Measurements from ENCODE around the gene DHRSX.

DHRSX gene

DNA sequence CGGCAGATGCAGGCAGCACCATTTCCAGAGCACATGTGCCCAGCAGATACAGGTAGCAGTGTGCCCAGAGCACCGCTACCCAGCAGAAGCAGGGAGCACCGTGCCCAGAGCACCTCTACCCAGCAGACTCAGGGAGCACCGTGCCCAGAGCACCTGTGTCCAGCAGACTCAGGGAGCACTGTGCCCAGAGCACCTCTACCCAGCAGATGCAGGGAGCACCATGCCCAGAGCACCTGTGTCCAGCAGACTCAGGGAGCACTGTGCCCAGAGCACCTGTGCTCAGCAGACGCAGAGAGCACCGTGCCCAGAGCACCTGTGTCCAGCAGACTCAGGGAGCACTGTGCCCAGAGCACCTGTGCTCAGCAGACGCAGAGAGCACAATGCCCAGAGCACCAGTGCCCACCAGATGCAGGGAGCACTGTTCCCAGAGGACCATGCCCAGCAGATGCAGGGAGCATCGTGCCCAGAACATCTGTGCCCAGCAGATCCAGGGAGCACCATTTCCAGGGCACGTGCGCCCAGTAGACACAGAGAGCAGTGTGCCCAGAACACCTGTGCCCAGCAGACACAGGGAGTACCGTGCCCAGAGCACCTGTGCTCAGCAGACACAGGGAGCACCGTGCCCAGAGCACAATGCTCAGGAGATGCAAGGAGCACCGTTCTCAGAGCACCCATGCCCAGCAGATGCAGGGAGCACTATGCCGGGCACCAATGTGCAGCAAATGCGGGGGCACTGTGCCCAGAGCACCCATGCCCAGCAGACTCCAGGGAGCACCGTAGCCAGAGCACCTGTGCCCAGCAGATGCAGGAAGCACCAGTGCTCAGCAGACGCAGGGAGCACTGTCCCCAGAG, 236.4 kb downstream of the DHRSX start:
- TF ChIP-seq CTCF (IDR thresholded peaks at IDR 0.05; ENCODE audit: insufficient read depth, low read length, missing control alignments), result no peak
- ChIA-PET CTCF (no interaction called here), POLR2A (no interaction called here)
- no peak overlapping the region for H3K4me3 ChIP-seq (ENCODE audit: low read depth, low read length)
- no peak for DNase-seq (ENCODE audit: low read depth, low spot score)

GRCh38 chrX:2263203-2263602, 237.6 kb downstream of the DHRSX start:
- DNase-seq (ENCODE audit: low read depth, low spot score), result no peak
- POLR2A ChIA-PET, result no interaction called here
- no peak for TF ChIP-seq CTCF (IDR thresholded peaks at IDR 0.05; ENCODE audit: insufficient read depth, low read length, missing control alignments)
- CTCF ChIA-PET, result no interaction called here
- no peak overlapping the region for H3K4me3 ChIP-seq (ENCODE audit: low read depth, low read length)

GRCh38 chrX:2262668-2263055, 238.1 kb downstream of the DHRSX start:
- CTCF ChIA-PET, result no interaction called here
- TF ChIP-seq CTCF (IDR thresholded peaks at IDR 0.05; ENCODE audit: insufficient read depth, low read length, missing control alignments), result no peak

DNA sequence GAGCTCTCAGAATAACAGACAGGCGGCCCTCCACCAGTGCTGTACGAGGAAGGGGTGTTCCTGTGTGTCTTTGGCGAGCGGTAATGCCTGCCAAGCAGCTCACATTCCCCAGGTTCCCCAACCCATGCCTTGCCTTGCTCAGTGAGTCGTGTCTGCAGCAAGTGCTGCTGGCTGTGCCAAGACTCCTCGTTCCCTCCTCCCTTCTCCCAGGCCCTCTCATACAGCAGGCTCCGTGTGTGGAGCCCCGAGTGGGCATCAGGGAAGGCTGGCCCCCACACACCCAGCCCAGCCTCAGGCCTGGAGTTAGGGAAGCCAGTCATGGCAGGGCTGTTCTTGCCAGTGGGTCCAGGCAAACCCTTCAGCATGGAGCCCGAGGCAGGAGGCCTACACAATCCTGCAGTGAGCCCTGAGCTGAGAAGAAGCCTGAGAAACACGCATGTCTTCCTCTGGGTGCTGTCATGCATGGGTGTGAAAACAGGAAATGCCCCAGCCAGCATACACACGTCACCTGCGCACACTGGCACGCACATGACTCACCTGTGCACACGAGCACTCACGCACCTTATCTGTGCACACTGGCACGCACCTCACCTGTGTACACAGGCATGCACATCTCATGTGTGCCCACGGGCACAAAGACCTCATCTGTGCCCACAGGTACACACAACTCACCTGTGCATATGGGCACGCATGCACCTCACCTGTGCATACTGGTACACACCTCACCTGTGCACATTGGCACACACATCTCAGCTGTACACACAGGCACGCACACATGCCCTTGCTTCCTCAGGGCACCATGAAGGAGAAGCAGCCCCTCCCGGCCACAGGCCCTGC, 238.7 kb downstream of the DHRSX start:
- POLR2A ChIA-PET, result no interaction called here
- TF ChIP-seq CTCF (IDR thresholded peaks at IDR 0.05; ENCODE audit: insufficient read depth, low read length, missing control alignments), result no peak
- DNase-seq (ENCODE audit: low read depth, low spot score), result no peak
- CTCF ChIA-PET, result no interaction called here
- H3K4me3 ChIP-seq (ENCODE audit: low read depth, low read length), result no peak overlapping the region

More at GRCh38 chrX:2262668-2263055, 238.1 kb downstream of the DHRSX start:
- POLR2A ChIA-PET, result no interaction called here
- no peak overlapping the region for H3K4me3 ChIP-seq (ENCODE audit: low read depth, low read length)
- DNase-seq (ENCODE audit: low read depth, low spot score), result no peak

- no peak for DNase-seq (ENCODE audit: low read depth, low spot score)
- POLR2A ChIA-PET, result no interaction called here
- CTCF ChIA-PET, result no interaction called here
- no peak for TF ChIP-seq CTCF (IDR thresholded peaks at IDR 0.05; ENCODE audit: insufficient read depth, low read length, missing control alignments)
- H3K4me3 ChIP-seq (ENCODE audit: low read depth, low read length), result no peak overlapping the region
Observed at GRCh38 chrX:2252331-2253065, 248.3 kb downstream of the DHRSX start.

DNA sequence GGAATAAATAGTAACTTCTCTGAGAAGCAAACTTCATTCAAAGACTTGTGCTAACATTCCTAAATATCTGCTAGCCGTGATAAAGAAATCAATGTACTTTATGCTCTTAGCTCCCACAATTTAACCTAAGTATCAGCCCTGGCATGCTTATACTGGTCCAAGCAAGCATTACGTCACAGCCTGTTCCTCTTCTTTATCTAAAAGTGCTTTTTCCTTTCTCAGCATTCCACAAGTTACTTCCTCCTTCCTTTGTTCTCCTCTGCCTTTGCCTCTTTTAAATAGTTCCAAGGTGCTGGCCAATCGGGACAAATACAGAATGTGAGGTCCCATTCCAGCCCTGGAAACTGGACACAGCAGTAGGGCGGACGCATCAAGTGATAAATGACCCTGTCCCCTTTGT, 249.6 kb downstream of the DHRSX start:
- ChIA-PET POLR2A (no interaction called here), CTCF (no interaction called here)
- DNase-seq (ENCODE audit: low read depth, low spot score), result no peak
- TF ChIP-seq CTCF (IDR thresholded peaks at IDR 0.05; ENCODE audit: insufficient read depth, low read length, missing control alignments), result no peak
- H3K4me3 ChIP-seq (ENCODE audit: low read depth, low read length), result no peak overlapping the region
